GM23338 (cell line): Measurements from ENCODE around the gene TSPEAR. TPM values are rescaled to one million over a fixed set of nuclear protein-coding genes. Genes with fewer than 3 reads are reported as not detected.

Experiments
- ATAC-seq: fragments of 200-7000 bp; cut with Tn5 transposase; 3 replicates; pipeline ENCODE4 v1.9.1; 2020
- DNase-seq: peaks from one replicate; pipeline ENCODE4 v3.0.0-alpha.2; 2015; ENCODE audit warnings: low spot score
- H2AFZ ChIP-seq: fragments of 200-600 bp; sonication (generic); 2 replicates; pipeline ENCODE4 v1.8.0; 2016; ENCODE audit warnings: antibody characterized with exemption, mild to moderate bottlenecking, moderate library complexity
- H3F3A ChIP-seq: fragments of 200-600 bp; sonication (generic); replicated peaks from 2 replicates; pipeline ENCODE4 v1.8.0; 2017; ENCODE audit warnings: antibody characterized with exemption, mixed run types, low read depth
- H3K27ac ChIP-seq: fragments of 200-600 bp; sonication (generic); 2 replicates; pipeline ENCODE4 v1.6.1; 2016; ENCODE audit warnings: low read depth
- H3K27me3 ChIP-seq: fragments of 200-600 bp; sonication (generic); 2 replicates; pipeline ENCODE4 v1.8.0; 2016; ENCODE audit warnings: mild to moderate bottlenecking, mixed run types, moderate library complexity; ENCODE audit not compliant: insufficient read depth
- H3K36me3 ChIP-seq: fragments of 200-600 bp; sonication (generic); 2 replicates; pipeline ENCODE4 v1.8.0; 2016; ENCODE audit warnings: mild to moderate bottlenecking; ENCODE audit not compliant: insufficient read depth
- H3K4me1 ChIP-seq: fragments of 200-600 bp; sonication (generic); 2 replicates; pipeline ENCODE4 v1.8.0; 2016; ENCODE audit warnings: mild to moderate bottlenecking, moderate library complexity; ENCODE audit not compliant: insufficient read depth
- H3K4me2 ChIP-seq: fragments of 200-600 bp; sonication (generic); 2 replicates; pipeline ENCODE4 v1.7.1; 2017; ENCODE audit warnings: mixed run types
- H3K4me3 ChIP-seq: fragments of 200-600 bp; sonication (generic); 2 replicates; pipeline ENCODE4 v1.6.1; 2016; ENCODE audit warnings: mixed run types
- H3K79me2 ChIP-seq: fragments of 200-600 bp; sonication (generic); replicated peaks from 2 replicates; pipeline ENCODE4 v1.8.0; 2017; ENCODE audit warnings: mild to moderate bottlenecking; ENCODE audit not compliant: insufficient read depth
- H3K9me2 ChIP-seq: fragments of 200-600 bp; sonication (generic); 2 replicates; pipeline ENCODE4 v1.8.0; 2017; ENCODE audit not compliant: insufficient read depth
- H4K20me1 ChIP-seq: fragments of 200-600 bp; sonication (generic); replicated peaks from 2 replicates; pipeline ENCODE4 v1.8.0; 2017; ENCODE audit warnings: mild to moderate bottlenecking; ENCODE audit not compliant: insufficient read depth
- H3K27ac Mint-ChIP-seq: 2 replicates; pipeline ENCODE4 v1.8.0; 2020; ENCODE audit warnings: inconsistent platforms, mild to moderate bottlenecking, moderate library complexity, mixed read lengths
- H3K27me3 Mint-ChIP-seq: 3 replicates; pipeline ENCODE4 v1.8.0; 2022; ENCODE audit warnings: low read depth, mild to moderate bottlenecking, moderate library complexity, mixed read lengths, inconsistent platforms; ENCODE audit not compliant: insufficient read depth, poor library complexity
- H3K36me3 Mint-ChIP-seq: 3 replicates; pipeline ENCODE4 v1.8.0; 2021; ENCODE audit warnings: low read depth, mild to moderate bottlenecking, inconsistent platforms, moderate library complexity, mixed read lengths
- H3K4me1 Mint-ChIP-seq: 3 replicates; pipeline ENCODE4 v1.8.0; 2020; ENCODE audit warnings: mild to moderate bottlenecking, inconsistent platforms, mixed read lengths
- H3K4me3 Mint-ChIP-seq: 3 replicates; pipeline ENCODE4 v1.8.0; 2021; ENCODE audit warnings: moderate library complexity, mild to moderate bottlenecking, inconsistent platforms, mixed read lengths
- H3K9me3 Mint-ChIP-seq: 3 replicates; pipeline ENCODE4 v1.8.0; 2020; ENCODE audit warnings: moderate library complexity, mild to moderate bottlenecking, inconsistent platforms, mixed read lengths
- CREB1 ChIP-seq: fragments of 250-450 bp; sonication (Bioruptor Pico); IDR thresholded peaks from 2 replicates; pipeline ENCODE4 v1.5.0; 2020; ENCODE audit warnings: low read depth, mild to moderate bottlenecking, moderate library complexity
- CTCF ChIP-seq, 2 experiments: fragments of 200-600 bp in 1 of 2; sonication (generic) in 1 of 2; conservative IDR thresholded peaks; 2 replicates each; pipeline versions ENCODE4 v1.5.1 to v1.6.1; 2016 to 2017; ENCODE audit warnings: antibody characterized with exemption in 2 of 2, low read depth in 2 of 2, mild to moderate bottlenecking in 2 of 2, moderate library complexity in 1 of 2
- ETS1 ChIP-seq: IDR thresholded peaks from 2 replicates; pipeline ENCODE4 v1.6.1; 2016; ENCODE audit warnings: antibody characterized with exemption
- EZH2 ChIP-seq: fragments of 200-600 bp; sonication (generic); IDR thresholded peaks from one replicate; pipeline ENCODE4 v1.8.0; 2017; ENCODE audit warnings: antibody characterized with exemption, mild to moderate bottlenecking, low read depth; ENCODE audit not compliant: unreplicated experiment
- EZH2phosphoT487 ChIP-seq: fragments of 200-600 bp; sonication (generic); IDR thresholded peaks from one replicate; pipeline ENCODE4 v1.8.1; 2018; ENCODE audit warnings: antibody characterized with exemption; ENCODE audit not compliant: unreplicated experiment
- JUNB ChIP-seq: IDR thresholded peaks from one replicate; pipeline ENCODE4 v1.6.1; 2016; ENCODE audit warnings: antibody characterized with exemption; ENCODE audit not compliant: unreplicated experiment
- NANOG ChIP-seq: IDR thresholded peaks from 2 replicates; pipeline ENCODE4 v1.6.1; 2016; ENCODE audit warnings: antibody characterized with exemption, borderline replicate concordance
- POLR2AphosphoS5 ChIP-seq: IDR thresholded peaks from 2 replicates; pipeline ENCODE4 v1.6.1; 2016; ENCODE audit warnings: antibody characterized with exemption, low read depth
- REST ChIP-seq: IDR thresholded peaks from one replicate; pipeline ENCODE4 v1.6.1; 2018; ENCODE audit warnings: antibody characterized with exemption; ENCODE audit not compliant: unreplicated experiment
- STAT1 ChIP-seq: IDR thresholded peaks from one replicate; pipeline ENCODE4 v1.6.1; 2016; ENCODE audit warnings: antibody characterized with exemption; ENCODE audit not compliant: unreplicated experiment
- ZNF114 ChIP-seq: fragments of 250-450 bp; sonication (Bioruptor Pico); IDR thresholded peaks from 2 replicates; pipeline ENCODE4 v1.5.0; 2020; ENCODE audit warnings: mild to moderate bottlenecking, moderate library complexity
- ZNF331 ChIP-seq: fragments of 250-450 bp; sonication (Bioruptor Pico); IDR thresholded peaks from 2 replicates; pipeline ENCODE4 v1.5.0; 2020; ENCODE audit warnings: low read depth, mild to moderate bottlenecking, moderate library complexity
- ZNF462 ChIP-seq: fragments of 250-450 bp; sonication (Bioruptor Pico); IDR thresholded peaks from 2 replicates; pipeline ENCODE4 v1.5.0; 2020; ENCODE audit warnings: mild to moderate bottlenecking, moderate library complexity
- polyA plus RNA-seq: library from polyadenylated mRNA; unstranded; fragments of >200 nt; fragmentation: Nextera tagmentation; extraction: Ambion mirVana; gene quantifications from 2 replicates; pipeline ENCODE4 v1.2.1, GENCODE V29; 2016
- total RNA-seq: library from RNA; depleted of rRNA; stranded (reverse); fragments of >200 nt; shearing (Covaris generic); gene quantifications from 2 replicates; pipeline ENCODE4 v1.2.3, GENCODE V29; 2014

Gene TSPEAR
- total and polyA plus RNA-seq, 2 experiments from 2014 or later: 0.35 to 0.92 TPM

GRCh38 chr21:44533891-44534627 is 177.3 kb downstream of the TSPEAR start:
- TF ChIP-seq ZNF114 (CRISPR knock-in tag) (no peak), ZNF462 (CRISPR knock-in tag) (no peak), REST (no peak), ZNF331 (CRISPR knock-in tag) (no peak), POLR2AphosphoS5 (no peak), EZH2phosphoT487 (no peak), STAT1 (no peak), JUNB (no peak), CREB1 (CRISPR knock-in tag) (no peak), ETS1 (no peak), NANOG (no peak), EZH2 (no peak), CTCF (conservative IDR thresholded peaks at IDR 0.05; ENCODE audit: low read depth in 2 of 2) (no peak)
- Mint-ChIP-seq H3K27me3 (peaks cover 6% of the 10 kb centered on the region), H3K9me3 (peaks cover 4% of the 10 kb centered on the region; the same call in 1 of the 3 replicates), H3K36me3 (no peaks in the 10 kb centered on the region), H3K27ac (no peak overlapping the region), H3K4me3 (no peak overlapping the region), H3K4me1 (peaks cover 3% of the 10 kb centered on the region; the same call in 2 of the 3 replicates)
- Histone ChIP-seq H3K4me2 (no peak overlapping the region), H3K9me2 (no peaks in the 10 kb centered on the region), H2AFZ (no peak overlapping the region), H3K4me3 (no peak overlapping the region), H3K27ac (no peak overlapping the region), H3K36me3 (no peaks in the 10 kb centered on the region), H3F3A (no peaks in the 10 kb centered on the region), H4K20me1 (no peaks in the 10 kb centered on the region), H3K79me2 (no peaks in the 10 kb centered on the region), H3K27me3 (no peaks in the 10 kb centered on the region), H3K4me1 (no peaks in the 10 kb centered on the region)
- no peak for DNase-seq
- ATAC-seq: peak; percentile 56
